ENCODE results near the gene ANTXRL.

Gene ANTXRL

GRCh38 chr10:46325021-46325420 lies 38.2 kb downstream of the ANTXRL start:
- no peak for DNase-seq

GRCh38 chr10:46326066-46326465 lies 39.3 kb downstream of the ANTXRL start:
- Histone ChIP-seq H4K20me1 (ENCODE audit: insufficient read depth, low read length) (no peaks in the 10 kb centered on the region), H3K79me2 (ENCODE audit: insufficient read depth, low read length) (no peaks in the 10 kb centered on the region), H3K27me3 (ENCODE audit: insufficient read depth, low read length, poor library complexity) (peaks cover 7% of the 10 kb centered on the region), H3K9ac (ENCODE audit: low read depth, low read length) (no peak overlapping the region), H3K9me3 (ENCODE audit: insufficient read depth, low read length, severe bottlenecking) (no peaks in the 10 kb centered on the region), H3K4me1 (ENCODE audit: insufficient read depth, low read length) (no peaks in the 10 kb centered on the region), H3K27ac (ENCODE audit: low read length) (no peak overlapping the region), H3K4me3 (ENCODE audit: low read depth in 1 of 2, low read length in 2 of 2) (no peak overlapping the region), H3K4me2 (ENCODE audit: insufficient read depth, low read length) (no peak overlapping the region), H3K36me3 (ENCODE audit: insufficient read depth, low read length) (no peaks in the 10 kb centered on the region), H2AFZ (ENCODE audit: low read depth, low read length) (no peak overlapping the region)
- DNase-seq (no peak), ATAC-seq (ENCODE audit: insufficient read depth, low read depth) (no peak)
- TF ChIP-seq CTCF (IDR thresholded peaks at IDR 0.05; ENCODE audit: borderline replicate concordance, extremely low read depth, low read length, poor library complexity, severe bottlenecking) (no peak), EZH2 (IDR thresholded peaks at IDR 0.05; ENCODE audit: borderline replicate concordance, low read depth, low read length, severe bottlenecking) (no peak)

More at GRCh38 chr10:46325021-46325420, 38.2 kb downstream of the ANTXRL start:
- no peaks in the 10 kb centered on the region for H3K79me2 ChIP-seq (ENCODE audit: insufficient read depth, low read length)
- peak; percentile 44; the same call in 1 of the 3 replicates for ATAC-seq (ENCODE audit: insufficient read depth, low read depth)
- no peaks in the 10 kb centered on the region for H3K9me3 ChIP-seq (ENCODE audit: insufficient read depth, low read length, severe bottlenecking)
- H3K4me1 ChIP-seq (ENCODE audit: insufficient read depth, low read length), result no peaks in the 10 kb centered on the region
- no peak overlapping the region for H3K4me2 ChIP-seq (ENCODE audit: insufficient read depth, low read length)
- H3K27me3 ChIP-seq (ENCODE audit: insufficient read depth, low read length, poor library complexity), result peaks cover 4% of the 10 kb centered on the region
- H4K20me1 ChIP-seq (ENCODE audit: insufficient read depth, low read length), result no peaks in the 10 kb centered on the region
- H3K4me3 ChIP-seq (ENCODE audit: low read depth in 1 of 2, low read length in 2 of 2), result no peak overlapping the region
- no peaks in the 10 kb centered on the region for H3K36me3 ChIP-seq (ENCODE audit: insufficient read depth, low read length)
- H3K9ac ChIP-seq (ENCODE audit: low read depth, low read length), result no peak overlapping the region
- TF ChIP-seq CTCF (IDR thresholded peaks at IDR 0.05; ENCODE audit: borderline replicate concordance, extremely low read depth, low read length, poor library complexity, severe bottlenecking), result peak; percentile 55
- no peak for TF ChIP-seq EZH2 (IDR thresholded peaks at IDR 0.05; ENCODE audit: borderline replicate concordance, low read depth, low read length, severe bottlenecking)
- no peak overlapping the region for H2AFZ ChIP-seq (ENCODE audit: low read depth, low read length)
- H3K27ac ChIP-seq (ENCODE audit: low read length), result no peak overlapping the region

DNA sequence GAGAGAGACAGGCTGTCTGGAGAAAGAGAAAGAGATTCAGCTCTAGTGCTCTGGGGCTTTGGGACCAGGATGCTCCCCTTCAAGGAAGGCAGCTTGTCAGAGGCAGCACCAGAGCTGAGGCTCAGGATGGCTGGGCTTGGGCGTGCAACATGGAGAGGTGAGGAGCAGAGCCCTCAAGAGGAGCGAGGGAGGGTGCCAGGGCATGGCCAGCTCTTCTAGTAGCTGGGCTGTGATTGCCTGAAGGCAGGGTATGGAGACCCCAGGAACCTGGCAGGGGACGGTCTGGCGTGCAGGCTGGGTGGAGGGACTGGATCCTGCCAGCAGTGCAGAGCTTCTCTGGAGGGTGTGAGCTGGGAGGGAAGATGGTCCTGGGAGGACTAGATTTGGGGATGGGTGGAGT lies 40.2 kb downstream of the ANTXRL start:
- Histone ChIP-seq H3K4me3 (ENCODE audit: low read depth in 1 of 2, low read length in 2 of 2) (no peak overlapping the region), H3K9me3 (ENCODE audit: insufficient read depth, low read length, severe bottlenecking) (no peaks in the 10 kb centered on the region), H3K36me3 (ENCODE audit: insufficient read depth, low read length) (no peaks in the 10 kb centered on the region), H3K9ac (ENCODE audit: low read depth, low read length) (no peak overlapping the region), H3K4me1 (ENCODE audit: insufficient read depth, low read length) (no peaks in the 10 kb centered on the region), H4K20me1 (ENCODE audit: insufficient read depth, low read length) (no peaks in the 10 kb centered on the region), H3K27me3 (ENCODE audit: insufficient read depth, low read length, poor library complexity) (peaks cover 13% of the 10 kb centered on the region), H3K4me2 (ENCODE audit: insufficient read depth, low read length) (no peak overlapping the region), H3K27ac (ENCODE audit: low read length) (no peak overlapping the region), H2AFZ (ENCODE audit: low read depth, low read length) (no peak overlapping the region), H3K79me2 (ENCODE audit: insufficient read depth, low read length) (no peaks in the 10 kb centered on the region)
- DNase-seq, result no peak
- ATAC-seq (ENCODE audit: insufficient read depth, low read depth), result no peak
- no peak for TF ChIP-seq EZH2 (IDR thresholded peaks at IDR 0.05; ENCODE audit: borderline replicate concordance, low read depth, low read length, severe bottlenecking)
- TF ChIP-seq CTCF (IDR thresholded peaks at IDR 0.05; ENCODE audit: borderline replicate concordance, extremely low read depth, low read length, poor library complexity, severe bottlenecking), result no peak

DNA sequence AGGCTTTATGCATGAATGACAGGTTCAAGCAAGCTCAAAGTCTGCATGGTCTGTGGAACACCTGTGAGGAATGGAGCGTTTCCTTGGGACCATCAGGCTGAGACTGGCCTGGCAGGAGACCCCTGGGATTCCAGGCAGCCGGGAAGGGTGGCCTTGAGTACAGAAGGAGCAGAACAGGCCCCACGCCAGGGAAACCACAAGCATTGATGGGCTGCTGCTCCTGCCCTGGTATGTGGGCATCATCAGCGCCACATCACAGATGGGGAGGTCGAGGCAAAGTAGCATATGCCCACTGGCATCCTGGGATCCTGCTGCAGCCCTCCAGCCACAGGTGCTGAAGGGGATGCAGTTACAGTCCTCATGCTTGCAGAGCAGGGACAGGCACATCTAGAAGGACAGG lies 40.9 kb downstream of the ANTXRL start:
- no peaks in the 10 kb centered on the region for H3K79me2 ChIP-seq (ENCODE audit: insufficient read depth, low read length)
- H3K4me2 ChIP-seq (ENCODE audit: insufficient read depth, low read length), result no peak overlapping the region
- no peak overlapping the region for H3K9ac ChIP-seq (ENCODE audit: low read depth, low read length)
- H3K36me3 ChIP-seq (ENCODE audit: insufficient read depth, low read length), result no peaks in the 10 kb centered on the region
- DNase-seq (no peak), ATAC-seq (ENCODE audit: insufficient read depth, low read depth) (no peak)
- H2AFZ ChIP-seq (ENCODE audit: low read depth, low read length), result no peak overlapping the region
- H3K4me1 ChIP-seq (ENCODE audit: insufficient read depth, low read length), result no peaks in the 10 kb centered on the region
- TF ChIP-seq EZH2 (IDR thresholded peaks at IDR 0.05; ENCODE audit: borderline replicate concordance, low read depth, low read length, severe bottlenecking) (no peak), CTCF (IDR thresholded peaks at IDR 0.05; ENCODE audit: borderline replicate concordance, extremely low read depth, low read length, poor library complexity, severe bottlenecking) (no peak)
- H3K4me3 ChIP-seq (ENCODE audit: low read depth in 1 of 2, low read length in 2 of 2), result no peak overlapping the region
- no peaks in the 10 kb centered on the region for H3K9me3 ChIP-seq (ENCODE audit: insufficient read depth, low read length, severe bottlenecking)
- peaks cover 14% of the 10 kb centered on the region for H3K27me3 ChIP-seq (ENCODE audit: insufficient read depth, low read length, poor library complexity)
- no peak overlapping the region for H3K27ac ChIP-seq (ENCODE audit: low read length)
- no peaks in the 10 kb centered on the region for H4K20me1 ChIP-seq (ENCODE audit: insufficient read depth, low read length)
